NCI-H345 treated with DMSO at 0.1 percent for 48 hours (cell line): ENCODE measurements around the gene UPF3A.
"Not testable (repeated sequence)": the region's sequence is repeated elsewhere in the genome, so short reads cannot be mapped to it uniquely, and the experiment has no call there.

Source experiments
- DNase-seq: peaks from one replicate; lab custom pipeline; 2025; ENCODE audit not compliant: unreplicated experiment; lab: John Stamatoyannopoulos, UW

Gene UPF3A, protein sequence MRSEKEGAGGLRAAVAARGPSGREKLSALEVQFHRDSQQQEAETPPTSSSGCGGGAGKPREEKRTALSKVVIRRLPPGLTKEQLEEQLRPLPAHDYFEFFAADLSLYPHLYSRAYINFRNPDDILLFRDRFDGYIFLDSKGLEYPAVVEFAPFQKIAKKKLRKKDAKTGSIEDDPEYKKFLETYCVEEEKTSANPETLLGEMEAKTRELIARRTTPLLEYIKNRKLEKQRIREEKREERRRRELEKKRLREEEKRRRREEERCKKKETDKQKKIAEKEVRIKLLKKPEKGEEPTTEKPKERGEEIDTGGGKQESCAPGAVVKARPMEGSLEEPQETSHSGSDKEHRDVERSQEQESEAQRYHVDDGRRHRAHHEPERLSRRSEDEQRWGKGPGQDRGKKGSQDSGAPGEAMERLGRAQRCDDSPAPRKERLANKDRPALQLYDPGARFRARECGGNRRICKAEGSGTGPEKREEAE

DNA sequence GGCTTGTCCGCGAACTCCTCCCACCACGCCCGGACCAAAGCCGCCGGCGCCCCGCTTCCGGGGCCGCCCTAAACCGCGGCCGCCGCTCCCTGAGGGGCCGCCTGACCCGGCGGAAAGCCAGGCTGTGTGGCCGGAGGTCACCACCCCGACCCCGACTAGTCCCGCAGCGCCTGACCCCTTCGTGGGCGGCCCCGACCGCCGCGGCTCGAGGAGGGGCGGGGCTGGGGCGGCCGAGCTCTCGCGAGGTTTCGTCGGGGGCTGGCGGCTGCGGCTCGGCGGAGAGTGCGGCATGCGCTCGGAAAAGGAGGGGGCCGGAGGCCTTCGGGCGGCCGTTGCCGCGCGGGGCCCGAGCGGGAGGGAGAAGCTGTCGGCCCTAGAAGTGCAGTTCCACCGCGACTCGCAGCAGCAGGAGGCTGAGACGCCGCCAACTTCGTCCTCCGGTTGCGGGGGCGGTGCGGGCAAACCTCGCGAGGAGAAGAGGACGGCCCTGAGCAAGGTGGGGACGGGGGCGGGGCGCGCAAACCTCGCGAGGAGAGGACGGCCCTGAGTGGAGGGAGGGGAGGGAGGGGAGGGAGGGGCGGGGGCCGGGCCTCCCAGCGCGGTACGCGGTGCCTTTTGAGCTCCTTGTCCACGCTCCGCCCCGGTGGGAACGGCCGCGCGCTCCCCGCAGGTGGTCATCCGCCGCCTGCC lies at the start of gene UPF3A:
Gene UPF3A, plus strand, starts transcription at position 251 of the 690 bp plus-strand sequence. Its CDS starts 39 bp downstream, at position 290.
- peak; percentile 58 for DNase-seq

DNA sequence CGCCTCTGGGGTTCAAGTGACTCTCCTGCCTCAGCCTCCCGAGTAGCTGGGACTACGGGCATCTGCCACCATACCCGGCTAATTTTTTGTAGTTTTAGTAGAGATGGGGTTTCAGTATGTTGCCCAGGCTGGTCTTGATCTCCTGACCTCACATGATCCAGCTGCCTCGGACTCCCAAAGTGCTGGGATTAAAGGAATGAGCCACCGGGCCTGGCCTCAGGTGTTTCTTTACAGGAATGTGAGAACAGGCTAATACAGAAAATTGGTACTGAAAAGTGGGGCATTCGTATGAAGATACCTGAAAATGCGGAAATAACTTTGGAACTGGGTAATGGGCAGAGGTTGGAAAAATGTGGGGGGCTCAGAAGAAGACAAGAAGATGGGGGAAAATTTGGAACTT lies 49.5 kb upstream of the UPF3A start:
- no peak for DNase-seq

DNA sequence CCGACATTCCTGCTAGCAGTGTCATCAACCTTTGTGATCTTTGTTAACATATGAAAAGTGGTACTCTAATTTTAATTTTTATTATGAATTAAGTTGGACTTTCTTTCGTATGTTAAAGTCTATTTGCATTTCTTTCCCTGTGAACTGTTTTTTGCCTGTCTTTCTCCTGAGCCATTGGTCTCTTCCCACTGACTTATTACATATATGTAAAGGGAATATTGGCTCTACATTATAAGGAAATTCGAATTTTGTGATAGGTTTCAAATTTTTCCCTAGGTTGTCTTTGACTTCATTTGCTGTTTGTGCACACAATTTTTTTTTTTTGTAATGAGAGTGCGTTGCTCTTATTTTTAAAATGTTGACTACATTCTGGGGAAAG lies 47.1 kb upstream of the UPF3A start:
- DNase-seq, result peak; percentile 23

DNA sequence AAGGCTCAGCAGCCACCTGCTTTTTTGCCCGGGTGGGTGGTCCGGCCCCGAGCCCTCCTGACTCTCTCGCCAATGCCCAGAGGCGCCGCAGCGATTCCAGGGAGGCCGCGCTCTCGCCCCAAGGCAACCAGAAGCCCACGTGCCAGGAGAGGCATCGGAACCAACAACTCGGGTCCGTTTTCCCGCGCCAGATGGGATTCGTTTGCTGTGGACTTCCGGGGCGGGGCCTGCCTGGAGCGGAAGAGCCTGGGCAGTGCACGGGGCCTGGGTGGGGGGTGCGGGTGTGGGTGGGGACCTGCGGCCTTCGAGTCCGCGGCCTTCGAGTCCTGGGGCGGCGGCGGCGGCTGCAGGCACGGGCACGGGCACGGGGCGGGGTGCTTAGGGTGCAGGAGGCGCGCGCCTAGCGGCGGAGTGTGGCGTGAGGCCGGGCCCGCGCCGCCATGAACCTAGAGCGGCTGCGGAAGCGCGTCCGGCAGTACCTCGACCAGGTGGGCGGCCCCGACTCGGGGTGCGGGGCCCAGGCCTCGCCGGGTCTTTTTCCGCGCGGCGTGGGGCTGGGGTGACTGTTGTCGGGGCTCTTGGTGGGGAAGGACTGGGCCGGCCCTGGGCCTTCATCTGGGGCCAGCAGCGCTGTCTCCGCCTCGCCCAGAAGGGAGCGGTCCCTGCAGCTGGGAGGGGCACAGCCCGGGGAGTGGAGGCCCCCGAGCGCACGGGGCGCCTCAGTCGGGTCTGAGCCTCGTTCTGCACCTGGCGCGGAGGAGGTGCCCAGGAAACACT lies 46.6 kb upstream of the UPF3A start, which contains the start of gene CDC16:
Gene CDC16, plus strand, starts transcription at position 253 of the 777 bp plus-strand sequence. Its CDS starts 188 bp downstream, at position 441.
- DNase-seq, result peak; percentile 84

DNA sequence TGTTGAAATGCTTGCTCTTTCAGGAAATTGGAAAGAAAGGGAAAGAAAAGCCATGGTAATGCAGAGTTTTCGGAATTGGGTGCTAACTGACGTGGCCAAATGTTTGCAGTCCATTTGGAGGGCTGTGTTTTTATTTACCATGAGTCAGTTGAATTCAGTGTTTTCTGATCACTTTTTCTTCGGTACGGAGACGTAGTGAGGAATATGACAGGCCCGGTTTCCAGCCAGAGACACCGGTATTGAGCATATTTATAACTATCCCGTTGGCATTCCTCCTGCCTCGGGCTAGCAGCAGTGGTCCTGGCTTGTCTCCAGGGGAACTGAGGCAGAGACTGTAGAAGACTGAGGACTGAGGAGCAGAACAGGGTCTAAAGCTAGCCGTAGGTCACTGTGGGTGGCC lies 45.7 kb upstream of the UPF3A start:
- no peak for DNase-seq

DNA sequence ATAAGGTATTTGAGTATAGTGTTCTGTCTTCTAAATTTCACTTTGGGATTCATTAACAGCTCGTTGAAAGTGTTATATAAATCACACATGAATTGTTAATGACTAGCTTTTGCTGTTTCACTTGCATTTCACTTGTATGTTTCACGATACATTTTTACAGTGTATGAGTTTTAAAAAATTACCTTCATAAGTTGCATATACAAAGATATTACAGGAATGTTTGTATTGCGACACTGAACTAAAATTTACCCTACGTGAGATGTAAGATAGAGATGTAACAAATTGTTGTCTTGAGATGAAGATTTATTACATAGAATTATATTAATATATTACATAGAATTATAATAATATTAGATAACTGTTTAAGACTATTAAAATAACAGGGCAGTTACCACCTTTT lies 45.2 kb upstream of the UPF3A start:
- DNase-seq, result no peak

DNA sequence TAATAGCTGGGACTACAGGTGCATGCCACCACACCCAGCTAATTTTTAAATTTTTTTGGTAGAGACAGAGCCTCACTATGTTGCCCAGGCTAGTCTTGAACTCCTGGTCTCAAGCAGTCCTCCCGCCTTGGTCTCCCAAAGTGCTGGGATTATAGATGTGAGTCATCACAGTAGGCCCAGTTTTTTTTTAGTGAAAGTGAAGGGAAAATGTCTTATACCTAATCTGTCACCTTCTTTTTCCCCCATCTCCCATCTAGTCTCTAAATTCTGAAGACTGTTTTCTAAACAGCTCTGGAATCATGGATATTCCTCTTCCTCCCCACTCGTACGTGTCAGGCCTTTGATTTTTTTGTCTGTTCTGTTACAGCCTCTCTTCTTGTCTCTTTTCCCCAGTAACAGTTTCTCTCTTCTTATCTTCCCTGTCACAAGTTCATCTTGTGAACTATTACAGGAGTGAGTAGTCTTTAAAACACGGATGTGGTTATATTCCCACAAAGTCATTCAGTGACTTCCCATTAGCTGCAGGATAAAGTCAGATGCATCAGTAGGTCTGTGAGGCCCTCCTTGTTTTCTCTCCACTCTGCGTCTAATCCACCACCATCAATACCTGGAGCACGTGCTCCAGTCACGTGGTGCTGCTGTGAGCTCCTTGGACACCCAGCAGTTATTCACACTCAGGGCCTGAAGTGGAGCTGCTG lies 43.8 kb upstream of the UPF3A start:
- no peak for DNase-seq

DNA sequence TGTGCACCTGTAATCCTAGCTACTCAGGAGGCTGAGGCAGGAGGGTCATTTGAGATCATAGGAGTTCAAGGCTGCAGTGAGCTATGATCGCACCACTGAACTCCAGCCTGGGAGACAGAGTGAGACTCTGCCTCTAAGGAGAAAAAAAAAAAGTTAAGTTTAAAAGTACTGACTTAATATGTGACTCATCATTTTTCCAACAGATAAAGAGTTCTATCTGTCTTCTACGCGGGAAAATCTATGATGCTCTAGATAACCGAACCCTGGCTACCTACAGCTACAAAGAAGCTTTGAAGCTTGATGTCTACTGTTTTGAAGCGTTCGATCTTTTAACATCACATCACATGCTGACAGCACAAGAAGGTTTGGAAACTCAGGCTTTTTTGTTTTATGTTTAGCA lies 39.5 kb upstream of the UPF3A start:
- no peak for DNase-seq

DNA sequence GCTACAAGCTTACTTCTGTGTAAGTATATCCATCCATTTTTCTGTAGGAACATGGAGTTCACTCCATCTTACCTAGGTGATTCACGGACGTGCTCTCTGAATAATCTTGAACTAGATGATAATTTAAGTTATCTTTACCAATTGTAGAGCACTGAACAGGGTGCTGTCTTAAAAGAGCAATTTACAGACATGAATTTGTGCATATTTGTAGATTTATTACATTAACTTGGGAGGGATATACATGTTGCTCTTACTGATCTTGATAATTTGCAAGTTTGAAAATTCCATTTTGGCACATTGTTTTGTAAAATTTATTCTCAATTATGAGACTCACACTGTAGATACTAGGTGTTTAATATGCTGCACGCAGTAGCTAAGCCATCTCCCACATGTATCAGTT lies 37.4 kb upstream of the UPF3A start:
- no peak for DNase-seq

DNA sequence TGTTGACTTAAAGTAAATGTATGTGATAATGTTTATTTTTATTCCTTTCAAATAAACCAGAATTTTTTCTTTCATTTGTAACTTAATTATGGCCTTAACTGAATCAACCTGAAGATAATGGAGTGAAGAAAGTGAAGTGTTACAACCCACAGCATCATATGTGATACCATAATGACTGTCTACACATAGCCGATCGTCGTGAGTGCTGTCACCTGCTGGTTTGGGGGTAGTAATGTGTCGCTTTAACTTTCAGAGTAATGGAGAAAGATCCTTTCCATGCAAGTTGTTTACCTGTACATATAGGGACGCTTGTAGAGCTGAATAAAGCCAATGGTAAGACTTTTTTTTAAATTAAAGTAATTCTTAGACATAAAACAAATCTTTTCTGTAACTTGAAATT lies 36.8 kb upstream of the UPF3A start:
- DNase-seq, result no peak

DNA sequence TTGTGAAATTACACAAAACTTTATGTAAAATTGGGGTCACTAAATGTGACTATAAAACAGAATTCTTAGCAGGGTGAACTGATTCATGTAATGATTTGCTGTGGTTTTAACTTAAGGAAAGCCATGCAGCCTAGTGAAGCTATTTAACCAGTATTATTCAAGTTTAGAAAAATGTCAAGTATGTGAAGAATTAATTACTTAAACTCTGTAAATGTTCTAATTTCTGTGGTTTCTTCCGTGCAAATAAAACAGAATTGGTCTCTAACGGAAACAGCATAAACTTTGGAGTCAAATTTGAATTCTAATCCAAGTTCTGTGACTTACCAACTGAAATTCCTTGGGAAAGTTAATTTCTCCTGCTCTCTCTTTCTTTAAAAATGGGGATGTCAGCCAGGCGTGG lies 33.4 kb upstream of the UPF3A start:
- no peak for DNase-seq

DNA sequence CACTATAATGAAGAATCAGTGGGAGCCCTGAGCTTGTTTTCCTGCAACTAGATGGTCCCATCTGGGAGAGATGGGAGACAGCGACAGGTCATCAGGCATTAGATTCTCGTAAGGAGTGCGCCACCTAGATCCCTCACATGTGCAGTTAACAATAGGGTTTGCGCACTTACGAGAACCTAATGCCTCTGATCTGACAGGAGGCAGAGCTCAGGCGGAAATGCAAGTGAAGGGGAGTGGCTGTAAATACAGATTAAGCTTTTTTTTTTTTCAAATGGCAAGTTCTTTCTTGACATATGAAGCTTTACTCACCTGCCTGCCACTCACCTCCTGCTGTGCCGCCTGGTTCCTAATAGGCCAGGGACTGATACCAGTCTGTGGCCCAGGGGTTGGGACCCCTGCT lies 32.3 kb upstream of the UPF3A start:
- no peak for DNase-seq

DNA sequence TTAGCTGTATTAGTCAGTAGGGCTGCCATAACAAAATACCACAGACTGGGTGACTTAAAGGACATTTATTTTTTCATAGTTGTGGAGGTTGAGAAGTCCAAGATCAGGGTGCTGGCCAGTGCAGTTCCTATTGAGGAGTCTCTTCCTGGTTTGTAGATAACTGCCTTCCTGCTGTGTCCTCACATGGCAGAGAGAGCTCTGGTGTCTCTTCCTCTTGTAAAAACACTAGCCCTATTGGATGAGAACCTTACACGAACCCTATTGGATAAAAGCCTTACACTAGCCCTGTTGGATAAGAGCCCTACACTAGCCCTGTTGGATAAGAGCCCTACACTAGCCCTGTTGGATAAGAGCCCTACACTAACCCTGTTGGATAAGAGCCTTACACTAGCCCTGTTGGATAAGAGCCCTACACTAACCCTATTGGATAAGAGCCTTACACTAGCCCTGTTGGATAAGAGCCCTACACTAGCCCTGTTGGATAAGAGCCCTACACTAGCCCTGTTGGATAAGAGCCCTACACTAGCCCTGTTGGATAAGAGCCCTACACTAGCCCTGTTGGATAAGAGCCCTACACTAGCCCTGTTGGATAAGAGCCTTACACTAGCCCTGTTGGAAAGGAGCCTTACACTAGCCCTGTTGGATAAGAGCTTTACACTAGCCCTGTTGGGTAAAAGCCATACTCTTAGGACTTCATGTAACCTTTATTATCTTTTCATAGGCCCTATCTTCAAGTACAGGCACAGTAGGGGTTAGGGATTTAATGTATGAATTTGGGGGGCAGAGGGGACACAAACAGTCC lies 29.6 kb upstream of the UPF3A start:
- DNase-seq, result not testable (repeated sequence)

DNA sequence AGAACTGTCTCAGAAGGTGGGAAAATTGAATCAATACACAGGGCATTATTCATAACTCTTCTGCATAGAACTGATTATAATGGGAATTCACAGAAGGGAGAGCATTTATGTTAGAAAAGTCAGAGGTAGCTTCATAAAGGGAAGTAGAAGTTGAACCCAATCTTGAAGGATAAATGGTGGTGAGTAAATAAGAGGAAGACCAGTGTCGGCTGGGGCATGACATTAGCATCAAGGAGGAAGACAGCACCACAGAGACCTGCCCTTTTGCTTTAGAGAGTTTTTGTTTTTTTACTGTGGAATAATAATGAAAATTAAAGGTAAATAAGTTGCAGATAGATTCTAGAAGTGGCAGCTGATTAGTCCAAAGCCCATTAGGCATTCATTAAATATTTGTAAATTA lies 24.9 kb upstream of the UPF3A start:
- DNase-seq, result no peak

DNA sequence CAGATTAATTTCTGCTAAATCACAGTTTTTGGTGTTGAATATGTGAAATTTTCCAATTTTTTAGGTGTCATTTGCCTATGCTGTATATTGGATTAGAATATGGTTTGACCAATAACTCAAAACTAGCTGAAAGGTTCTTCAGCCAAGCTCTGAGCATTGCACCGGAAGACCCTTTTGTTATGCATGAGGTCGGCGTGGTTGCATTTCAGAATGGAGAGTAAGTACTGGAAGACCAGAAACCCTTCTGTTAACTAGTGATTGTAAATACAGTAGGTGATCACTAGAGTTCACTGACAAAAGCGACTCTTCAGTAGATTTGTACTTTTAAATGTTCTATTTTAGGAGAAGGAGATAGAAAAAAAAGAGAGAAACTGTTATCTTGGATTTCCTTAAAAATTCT lies 24.4 kb upstream of the UPF3A start:
- no peak for DNase-seq

DNA sequence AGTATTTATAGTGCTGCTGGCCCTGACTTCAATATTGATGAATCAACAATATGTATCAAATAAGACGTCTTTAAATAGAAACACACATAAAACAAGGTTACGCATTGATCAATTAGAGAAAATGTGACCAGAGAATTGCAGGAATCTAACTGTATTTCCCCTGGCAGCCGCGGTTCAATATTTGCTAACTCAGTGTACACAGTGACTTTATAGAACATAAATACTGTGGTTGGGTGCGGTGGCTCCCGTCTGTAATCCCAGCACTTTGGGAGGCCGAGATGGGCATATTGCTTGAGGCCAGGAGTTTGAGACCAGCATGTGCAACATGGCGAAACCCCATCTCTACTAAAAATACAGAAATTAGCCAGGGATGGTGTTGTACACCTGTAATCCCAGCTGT lies 22.8 kb upstream of the UPF3A start:
- DNase-seq, result no peak

DNA sequence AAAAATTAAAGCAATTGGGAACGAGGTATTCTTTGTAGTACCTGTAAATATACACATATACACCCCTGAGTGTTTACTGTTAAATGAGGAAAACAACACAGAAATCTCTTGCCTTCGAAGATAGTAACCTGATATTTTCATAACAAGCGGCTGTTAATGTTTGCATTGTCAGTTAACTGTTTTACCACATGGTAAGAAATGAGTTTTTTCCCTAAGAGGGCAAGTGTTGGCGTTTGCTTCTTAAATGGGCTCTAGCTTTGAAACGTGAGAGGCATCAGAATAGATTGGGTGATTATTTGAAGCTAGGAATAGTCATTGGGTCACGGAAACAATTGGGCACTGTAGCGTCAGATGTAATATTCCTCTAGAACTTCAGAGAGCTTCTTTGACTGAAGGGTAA lies 22.0 kb upstream of the UPF3A start:
- no peak for DNase-seq

DNA sequence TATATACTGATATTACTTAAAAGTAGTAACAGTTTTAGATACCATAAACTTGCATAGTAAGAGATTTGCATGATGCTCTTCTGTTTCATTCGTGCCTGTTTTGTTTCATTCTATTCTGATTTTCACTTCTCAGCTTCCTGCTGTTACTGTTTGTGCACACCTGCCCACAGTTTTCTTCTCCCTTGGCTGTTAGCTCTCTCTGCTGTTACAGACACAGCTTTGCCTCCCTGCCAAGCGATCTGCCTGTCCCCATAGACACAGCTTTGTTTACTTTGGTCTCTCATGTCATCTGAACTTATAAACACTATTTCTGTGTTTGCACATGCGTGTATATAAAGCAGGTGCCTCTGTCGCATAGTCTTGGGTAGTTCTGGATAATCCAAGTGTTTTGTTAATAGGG lies 21.4 kb upstream of the UPF3A start:
- DNase-seq, result peak; percentile 86

DNA sequence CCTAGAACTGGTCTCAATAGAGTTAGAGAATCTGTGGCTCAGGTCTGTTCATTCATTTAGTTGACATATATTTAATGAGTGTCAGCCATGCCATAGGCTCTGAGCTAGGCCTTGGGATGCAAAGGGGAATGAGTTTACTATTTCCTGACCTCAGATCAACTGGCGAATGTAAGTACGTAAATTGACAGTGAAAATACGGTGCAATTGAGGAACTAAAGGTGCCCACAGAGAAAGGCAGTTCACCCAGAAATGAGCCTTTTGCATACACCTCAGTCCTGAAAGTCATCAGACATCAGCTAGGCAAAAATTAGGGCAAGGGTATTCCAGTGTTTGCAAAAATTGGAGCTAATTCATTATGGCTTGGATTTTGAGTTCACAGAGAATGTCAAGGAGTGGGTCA lies 20.6 kb upstream of the UPF3A start:
- DNase-seq, result no peak

DNA sequence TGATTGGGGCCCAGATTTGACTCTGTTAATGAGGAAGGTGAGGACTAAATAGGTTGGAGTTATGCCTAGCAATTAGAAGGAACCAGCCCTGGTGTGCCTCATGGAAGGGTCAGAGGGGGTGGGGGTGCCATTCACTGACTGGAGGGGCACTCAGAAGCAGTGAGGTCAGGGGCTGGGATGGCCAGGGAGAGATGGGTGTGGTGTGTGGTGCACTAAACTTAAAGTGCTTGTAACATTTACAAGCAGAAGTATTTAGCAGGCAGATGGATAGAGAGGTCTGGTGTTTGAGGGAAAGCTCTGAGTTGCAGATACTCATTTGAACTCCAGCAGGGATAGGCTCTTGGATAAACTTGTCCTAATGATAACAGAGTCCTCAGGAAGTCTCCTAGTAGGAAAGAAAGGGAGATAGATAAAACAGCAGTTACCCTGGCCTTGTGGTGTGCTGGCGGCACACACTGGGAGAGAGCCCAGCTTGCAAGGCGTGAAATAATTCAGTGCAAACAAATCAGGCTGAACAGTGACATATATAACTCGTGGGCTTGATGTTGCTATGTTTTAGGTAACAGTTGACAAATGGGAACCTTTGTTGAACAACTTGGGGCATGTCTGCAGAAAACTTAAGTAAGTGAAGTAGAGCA lies 20.0 kb upstream of the UPF3A start:
- DNase-seq, result no peak
